SK-N-MC (cell line): ENCODE data around the gene SPTLC1.
"Not testable (repeated sequence)": the region's sequence is repeated elsewhere in the genome, so short reads cannot be mapped to it uniquely, and the experiment has no call there.

Experiments used
- DNase-seq: peaks from one replicate; pipeline ENCODE4 v3.0.0-alpha.2; 2011; ENCODE audit warnings: low read depth, low spot score
- H3K27ac ChIP-seq: fragments of 200-600 bp; sonication (generic); 2 replicates; pipeline ENCODE4 v1.5.1; 2016; ENCODE audit warnings: mixed run types
- H3K36me3 ChIP-seq: fragments of 200-600 bp; sonication (generic); 2 replicates; pipeline ENCODE4 v1.6.1; 2017; ENCODE audit warnings: antibody characterized with exemption, low read length, mixed read lengths; ENCODE audit not compliant: insufficient read depth
- H3K4me3 ChIP-seq: fragments of 200-600 bp; sonication (generic); 2 replicates; pipeline ENCODE4 v1.5.1; 2016
- H3K9ac ChIP-seq: fragments of 200-600 bp; sonication (generic); 2 replicates; pipeline ENCODE4 v1.8.0; 2017; ENCODE audit warnings: mixed run types, mixed read lengths; ENCODE audit not compliant: insufficient read length
- H3K9me3 ChIP-seq: fragments of 200-600 bp; sonication (generic); 2 replicates; pipeline ENCODE4 v1.6.1; 2017; ENCODE audit warnings: low read depth, mild to moderate bottlenecking, antibody characterized with exemption, low read length, moderate library complexity, mixed read lengths
- EZH2 ChIP-seq: fragments of 200-600 bp; sonication (generic); IDR thresholded peaks from one replicate; pipeline ENCODE4 v1.6.1; 2017; ENCODE audit warnings: antibody characterized with exemption
- FOXP2 ChIP-seq: optimal IDR thresholded peaks from 2 replicates; pipeline ENCODE3; 2011; ENCODE audit warnings: mild to moderate bottlenecking, moderate library complexity; ENCODE audit not compliant: insufficient read depth; ENCODE audit errors: extremely low read length, control extremely low read depth
- POLR2AphosphoS5 ChIP-seq: IDR thresholded peaks from 2 replicates; pipeline ENCODE4 v1.6.1; 2012; ENCODE audit warnings: mild to moderate bottlenecking, low read depth, low read length, borderline replicate concordance

SPTLC1 gene

GRCh38 chr9:92004045-92004392 is 111.2 kb downstream of the SPTLC1 start:
- no peak overlapping the region for H3K4me3 ChIP-seq
- H3K9me3 ChIP-seq: no peaks in the 10 kb centered on the region
- H3K9ac ChIP-seq: no peak overlapping the region
- no peak for TF ChIP-seq FOXP2
- no peak for TF ChIP-seq POLR2AphosphoS5
- no peak for TF ChIP-seq EZH2
- no peaks in the 10 kb centered on the region for H3K36me3 ChIP-seq
- DNase-seq: no peak
- H3K27ac ChIP-seq: no peak overlapping the region

- no peaks in the 10 kb centered on the region for H3K9me3 ChIP-seq
- no peak overlapping the region for H3K4me3 ChIP-seq
- H3K27ac ChIP-seq: no peak overlapping the region
- H3K9ac ChIP-seq: no peak overlapping the region
- no peak for DNase-seq
- no peak for TF ChIP-seq POLR2AphosphoS5
- TF ChIP-seq EZH2: no peak
- TF ChIP-seq FOXP2: no peak
- H3K36me3 ChIP-seq: no peaks in the 10 kb centered on the region
These were observed 111.7 kb downstream of the SPTLC1 start for GRCh38 chr9:92003308-92004044.

- not testable (repeated sequence) for H3K27ac ChIP-seq, DNase-seq, H3K36me3 ChIP-seq, H3K9ac ChIP-seq, H3K9me3 ChIP-seq, H3K4me3 ChIP-seq
These were observed 113.3 kb downstream of the SPTLC1 start for GRCh38 chr9:92001948-92002347.

- no peak for DNase-seq
- no peak overlapping the region for H3K27ac ChIP-seq
- no peaks in the 10 kb centered on the region for H3K36me3 ChIP-seq
- no peak overlapping the region for H3K9ac ChIP-seq
- H3K9me3 ChIP-seq: no peaks in the 10 kb centered on the region
- H3K4me3 ChIP-seq: no peak overlapping the region
- no peak for TF ChIP-seq FOXP2
- TF ChIP-seq EZH2: no peak
- TF ChIP-seq POLR2AphosphoS5: no peak
These were observed 114.0 kb downstream of the SPTLC1 start for GRCh38 chr9:92001244-92001643.

GRCh38 chr9:91995000-91995655 is 120.1 kb downstream of the SPTLC1 start:
- no peak overlapping the region for H3K4me3 ChIP-seq
- no peak overlapping the region for H3K27ac ChIP-seq
- H3K9ac ChIP-seq: no peak overlapping the region
- TF ChIP-seq FOXP2: no peak
- no peak for TF ChIP-seq POLR2AphosphoS5
- no peak for TF ChIP-seq EZH2
- H3K9me3 ChIP-seq: no peaks in the 10 kb centered on the region
- no peaks in the 10 kb centered on the region for H3K36me3 ChIP-seq
- no peak for DNase-seq

- H3K9me3 ChIP-seq: no peaks in the 10 kb centered on the region
- DNase-seq: no peak
- TF ChIP-seq EZH2: no peak
- H3K27ac ChIP-seq: no peak overlapping the region
- no peaks in the 10 kb centered on the region for H3K36me3 ChIP-seq
- no peak overlapping the region for H3K4me3 ChIP-seq
- H3K9ac ChIP-seq: no peak overlapping the region
These were observed 120.8 kb downstream of the SPTLC1 start for GRCh38 chr9:91994422-91994821.

- Histone ChIP-seq H3K9me3 (no peaks in the 10 kb centered on the region), H3K27ac (peak overlapping the region; percentile 64; the same call in 1 of the 2 replicates), H3K4me3 (peak overlapping the region; percentile 40), H3K9ac (peak overlapping the region; percentile 47), H3K36me3 (no peaks in the 10 kb centered on the region)
- DNase-seq: no peak
- TF ChIP-seq FOXP2: no peak
- TF ChIP-seq POLR2AphosphoS5: no peak
- TF ChIP-seq EZH2: no peak
These were observed 122.7 kb downstream of the SPTLC1 start for GRCh38 chr9:91992461-91993041.

GRCh38 chr9:91991721-91992341 is 123.4 kb downstream of the SPTLC1 start:
- H3K27ac ChIP-seq: peak overlapping the region; percentile 64; the same call in 1 of the 2 replicates
- no peaks in the 10 kb centered on the region for H3K36me3 ChIP-seq
- peak overlapping the region; percentile 40 for H3K4me3 ChIP-seq
- no peaks in the 10 kb centered on the region for H3K9me3 ChIP-seq
- no peak overlapping the region for H3K9ac ChIP-seq
- TF ChIP-seq FOXP2: no peak
- no peak for TF ChIP-seq EZH2
- TF ChIP-seq POLR2AphosphoS5: no peak
- no peak for DNase-seq

GRCh38 chr9:91986248-91986647 is 129.0 kb downstream of the SPTLC1 start:
- Histone ChIP-seq H3K9me3 (no peaks in the 10 kb centered on the region), H3K4me3 (no peak overlapping the region), H3K36me3 (no peaks in the 10 kb centered on the region), H3K27ac (no peak overlapping the region), H3K9ac (no peak overlapping the region)
- no peak for DNase-seq
- TF ChIP-seq POLR2AphosphoS5 (no peak), EZH2 (no peak), FOXP2 (no peak)
